Right lobe of liver (tissue), 4 donors: ENCODE measurements around the gene PNPLA7.

Source experiments
- CTCF ChIP-seq, 4 donors: fragments of 200-600 bp in 3 of 4; fragments of 450-650 bp in 1 of 4; IDR thresholded peaks; one replicate each; pipeline versions ENCODE4 v1.5.1 to v1.8.0; 2016 to 2022; ENCODE audit warnings: antibody characterized with exemption in 4 of 4, mild to moderate bottlenecking in 2 of 4
- POLR2A ChIP-seq: fragments of 450-650 bp; IDR thresholded peaks from one replicate; pipeline ENCODE4 v1.6.1; 2017; ENCODE audit warnings: antibody characterized with exemption, mild to moderate bottlenecking
- donor health status: DM: no; HTN: no; CAD: no.
- donor health status: DM: no; HTN: no; CAD: no.
- donor health status: DM: no; HTN: yes; CAD: no.

GRCh38 chr9:137515338-137515724 is 34.9 kb downstream of the PNPLA7 start:
- TF ChIP-seq CTCF (IDR thresholded peaks at IDR 0.05) (no peak), POLR2A (no peak)
